K562 (cell line): Measurements from ENCODE around the gene LACC1.

ENCODE experiments used
- CAMTA2 ChIP-seq: fragments of 250-450 bp; sonication (Bioruptor Pico); conservative IDR thresholded peaks from 2 replicates; pipeline ENCODE4 v1.5.1; 2022
- CHD1 ChIP-seq: fragments of 200-600 bp; sonication (generic); IDR thresholded peaks from one replicate; pipeline ENCODE4 v1.6.1; 2012; ENCODE audit warnings: mild to moderate bottlenecking, moderate library complexity, low read length, inconsistent platforms
- CREB3L1 ChIP-seq: fragments of 450-650 bp; IDR thresholded peaks from 2 replicates; pipeline ENCODE4 v1.6.1; 2014; ENCODE audit warnings: low read depth, mild to moderate bottlenecking, moderate library complexity, borderline replicate concordance
- ESRRA ChIP-seq: fragments of 450-650 bp; IDR thresholded peaks from 2 replicates; pipeline ENCODE4 v1.6.1; 2014; ENCODE audit warnings: low read depth, mild to moderate bottlenecking, moderate library complexity, borderline replicate concordance
- GABPA ChIP-seq: fragments of 200-800 bp; sonication (Bioruptor generic); conservative IDR thresholded peaks from 2 replicates; pipeline ENCODE4 v1.6.1; 2016; ENCODE audit warnings: low read depth, missing genetic modification characterization, missing compliant biosample characterization
- MTA2 ChIP-seq: fragments of 450-650 bp; IDR thresholded peaks from 2 replicates; pipeline ENCODE4 v1.6.1; 2016; ENCODE audit warnings: low read depth
- PREB ChIP-seq: sonication (generic); formaldehyde crosslinking; IDR thresholded peaks from 2 replicates; pipeline ENCODE4 v1.8.1; 2023; ENCODE audit warnings: mild to moderate bottlenecking, missing genetic modification reagents
- SETDB1 ChIP-seq: IDR thresholded peaks from one replicate; pipeline ENCODE4 v1.6.1; 2012; ENCODE audit warnings: low read length, control low read depth, inconsistent platforms
- USF2 ChIP-seq: sonication (generic); formaldehyde crosslinking; IDR thresholded peaks from 2 replicates; pipeline ENCODE4 v1.5.0; 2020; ENCODE audit warnings: missing genetic modification reagents
- YBX1 ChIP-seq: fragments of 450-650 bp; IDR thresholded peaks from 2 replicates; pipeline ENCODE4 v1.7.1; 2016; ENCODE audit warnings: mild to moderate bottlenecking

- TF ChIP-seq CAMTA2 (CRISPR knock-in tag) (no peak), MTA2 (no peak), ESRRA (no peak), YBX1 (no peak), SETDB1 (no peak), USF2 (CRISPR knock-in tag) (no peak), GABPA (no peak), PREB (no peak), CREB3L1 (no peak), CHD1 (no peak)
Measured at GRCh38 chr13:43831088-43831487, 48.6 kb upstream of the LACC1 start.
